Measurements from ENCODE around the gene ADAMTS16.

The ADAMTS16 gene

GRCh38 chr5:5296051-5296450 lies 155.9 kb downstream of the ADAMTS16 start:
- DNase-seq (ENCODE audit: extremely low spot score): no peak
- POLR2A ChIA-PET: no interaction called here
- CTCF ChIA-PET: no interaction called here
- TF ChIP-seq TARDBP (IDR thresholded peaks at IDR 0.05) (no peak), NFRKB (IDR thresholded peaks at IDR 0.05) (no peak), ELF4 (IDR thresholded peaks at IDR 0.05) (no peak), ZNF384 (IDR thresholded peaks at IDR 0.05) (no peak), LEF1 (IDR thresholded peaks at IDR 0.05; ENCODE audit: borderline replicate concordance) (no peak), PKNOX1 (IDR thresholded peaks at IDR 0.05) (no peak), ARNT (IDR thresholded peaks at IDR 0.05) (no peak), HDGF (IDR thresholded peaks at IDR 0.05; ENCODE audit: borderline replicate concordance) (no peak), CTBP1 (IDR thresholded peaks at IDR 0.05; ENCODE audit: borderline replicate concordance) (no peak), FOXA1 (IDR thresholded peaks at IDR 0.05) (no peak), BHLHE40 (IDR thresholded peaks at IDR 0.05; ENCODE audit: borderline replicate concordance) (no peak), SP1 (IDR thresholded peaks at IDR 0.05) (no peak), SUZ12 (IDR thresholded peaks at IDR 0.05) (no peak), FOXM1 (IDR thresholded peaks at IDR 0.05; ENCODE audit: borderline replicate concordance) (no peak)

- TF ChIP-seq PKNOX1 (IDR thresholded peaks at IDR 0.05) (no peak), SP1 (IDR thresholded peaks at IDR 0.05) (no peak)
- DNase-seq (ENCODE audit: extremely low spot score): no peak
- ChIA-PET CTCF (no interaction called here), POLR2A (no interaction called here)
Measured at GRCh38 chr5:5297432-5298067, 157.4 kb downstream of the ADAMTS16 start.

- TF ChIP-seq LEF1 (IDR thresholded peaks at IDR 0.05; ENCODE audit: borderline replicate concordance): no peak
- no peak for TF ChIP-seq PKNOX1 (IDR thresholded peaks at IDR 0.05)
- no peak for TF ChIP-seq SUZ12 (IDR thresholded peaks at IDR 0.05)
- TF ChIP-seq TARDBP (IDR thresholded peaks at IDR 0.05): no peak
- TF ChIP-seq HDGF (IDR thresholded peaks at IDR 0.05; ENCODE audit: borderline replicate concordance): no peak
- no peak for TF ChIP-seq ARNT (IDR thresholded peaks at IDR 0.05)
- no peak for TF ChIP-seq BHLHE40 (IDR thresholded peaks at IDR 0.05; ENCODE audit: borderline replicate concordance)
- no peak for TF ChIP-seq ZNF384 (IDR thresholded peaks at IDR 0.05)
- TF ChIP-seq L3MBTL2 (conservative IDR thresholded peaks at IDR 0.05): no peak
- TF ChIP-seq NFRKB (IDR thresholded peaks at IDR 0.05): no peak
- no peak for TF ChIP-seq FOXM1 (IDR thresholded peaks at IDR 0.05; ENCODE audit: borderline replicate concordance)
- no peak for TF ChIP-seq ELF4 (IDR thresholded peaks at IDR 0.05)
- TF ChIP-seq CTBP1 (IDR thresholded peaks at IDR 0.05; ENCODE audit: borderline replicate concordance): no peak
- TF ChIP-seq FOXA1 (IDR thresholded peaks at IDR 0.05): no peak
- no peak for TF ChIP-seq SP1 (IDR thresholded peaks at IDR 0.05)
- no peak for TF ChIP-seq FOXK2 (IDR thresholded peaks at IDR 0.05)
- DNase-seq (ENCODE audit: extremely low spot score): no peak
- ChIA-PET POLR2A (no interaction called here), CTCF (no interaction called here)
Measured at GRCh38 chr5:5298068-5298633, 158.0 kb downstream of the ADAMTS16 start.

GRCh38 chr5:5298841-5299541 lies 158.9 kb downstream of the ADAMTS16 start:
- no peak for TF ChIP-seq FOXM1 (IDR thresholded peaks at IDR 0.05; ENCODE audit: borderline replicate concordance)
- CTCF ChIA-PET: no interaction called here
- no peak for DNase-seq (ENCODE audit: extremely low spot score)
- POLR2A ChIA-PET: no interaction called here

GRCh38 chr5:5301176-5301575 lies 161.0 kb downstream of the ADAMTS16 start:
- CTCF ChIA-PET: no interaction called here
- POLR2A ChIA-PET: no interaction called here
- no peak for DNase-seq (ENCODE audit: extremely low spot score)
- TF ChIP-seq ELF4 (IDR thresholded peaks at IDR 0.05) (no peak), FOXM1 (IDR thresholded peaks at IDR 0.05; ENCODE audit: borderline replicate concordance) (no peak), ZNF384 (IDR thresholded peaks at IDR 0.05) (no peak), FOXK2 (IDR thresholded peaks at IDR 0.05) (no peak), BHLHE40 (IDR thresholded peaks at IDR 0.05; ENCODE audit: borderline replicate concordance) (no peak), FOXA1 (IDR thresholded peaks at IDR 0.05) (no peak), TARDBP (IDR thresholded peaks at IDR 0.05) (no peak), PKNOX1 (IDR thresholded peaks at IDR 0.05) (no peak), HDGF (IDR thresholded peaks at IDR 0.05; ENCODE audit: borderline replicate concordance) (no peak), CTBP1 (IDR thresholded peaks at IDR 0.05; ENCODE audit: borderline replicate concordance) (no peak)

GRCh38 chr5:5302201-5302600 lies 162.1 kb downstream of the ADAMTS16 start:
- POLR2A ChIA-PET: no interaction called here
- TF ChIP-seq FOXM1 (IDR thresholded peaks at IDR 0.05; ENCODE audit: borderline replicate concordance): no peak
- TF ChIP-seq TARDBP (IDR thresholded peaks at IDR 0.05): no peak
- no peak for TF ChIP-seq BHLHE40 (IDR thresholded peaks at IDR 0.05; ENCODE audit: borderline replicate concordance)
- no peak for TF ChIP-seq SP1 (IDR thresholded peaks at IDR 0.05)
- no peak for TF ChIP-seq CTBP1 (IDR thresholded peaks at IDR 0.05; ENCODE audit: borderline replicate concordance)
- no peak for TF ChIP-seq ARNT (IDR thresholded peaks at IDR 0.05)
- TF ChIP-seq PKNOX1 (IDR thresholded peaks at IDR 0.05): no peak
- TF ChIP-seq FOXA1 (IDR thresholded peaks at IDR 0.05): no peak
- CTCF ChIA-PET: interaction anchor here (1.0 kb wide), 1 partner anchor 10 kb away, joined by 3 read pairs; no protein-coding TSS in a partner anchor

More at GRCh38 chr5:5302201-5302600, 162.1 kb downstream of the ADAMTS16 start:
- no peak for DNase-seq (ENCODE audit: extremely low spot score)
